CD4-positive, CD25-positive, alpha-beta regulatory T cell (primary cell): ENCODE results near the gene HPSE2. TPM values are rescaled to one million over a fixed set of nuclear protein-coding genes. Genes with fewer than 3 reads are reported as not detected.

Source experiments
- ATAC-seq, 2 donors: fragments of 150-1000 bp; cut with Tn5 transposase; one replicate each; pipeline ENCODE4 v1.10.0; 2021; ENCODE audit warnings: low read depth in 2 of 2, moderate number of reproducible peaks in 2 of 2, moderate library complexity in 1 of 2
- DNase-seq, 3 donors: peaks; one replicate each; pipeline versions ENCODE4 v3.0.0 to v3.0.0-alpha.2; 2012 to 2022; ENCODE audit warnings: mixed read lengths in 1 of 3
- H3K27ac ChIP-seq: one replicate; pipeline ENCODE4 v1.7.0; 2013; ENCODE audit warnings: mild to moderate bottlenecking, low read length; ENCODE audit not compliant: insufficient read depth, poor library complexity, severe bottlenecking
- H3K27me3 ChIP-seq: one replicate; pipeline ENCODE4 v1.7.0; 2013; ENCODE audit warnings: low read length; ENCODE audit not compliant: control insufficient read depth, insufficient read depth
- H3K36me3 ChIP-seq: one replicate; pipeline ENCODE4 v1.7.0; 2013; ENCODE audit warnings: mild to moderate bottlenecking, low read length, moderate library complexity; ENCODE audit not compliant: control insufficient read depth, insufficient read depth
- H3K4me1 ChIP-seq: 2 replicates; pipeline ENCODE4 v1.7.0; 2013; ENCODE audit warnings: mild to moderate bottlenecking, low read length; ENCODE audit not compliant: insufficient read depth, control insufficient read depth, poor library complexity, severe bottlenecking
- H3K4me3 ChIP-seq: one replicate; pipeline ENCODE4 v1.7.0; 2013; ENCODE audit warnings: low read depth, mild to moderate bottlenecking, low read length, moderate library complexity
- H3K9me3 ChIP-seq, 2 experiments: 1 replicate in 1 of 2; 2 replicates in 1 of 2; pipeline ENCODE4 v1.7.0; 2013; ENCODE audit warnings: low read length in 2 of 2, mild to moderate bottlenecking in 1 of 2, moderate library complexity in 1 of 2; ENCODE audit not compliant: control insufficient read depth in 2 of 2
- H3K27ac Mint-ChIP-seq, 3 donors: one replicate each; pipeline ENCODE4 v1.8.0; 2020 to 2022; ENCODE audit warnings: mild to moderate bottlenecking in 3 of 3, mixed read lengths in 3 of 3, moderate library complexity in 2 of 3
- H3K27me3 Mint-ChIP-seq: one replicate; pipeline ENCODE4 v1.8.0; 2022; ENCODE audit warnings: mild to moderate bottlenecking, mixed read lengths
- H3K36me3 Mint-ChIP-seq: one replicate; pipeline ENCODE4 v1.8.0; 2020; ENCODE audit warnings: mixed read lengths
- H3K4me1 Mint-ChIP-seq, 4 donors: one replicate each; pipeline ENCODE4 v1.8.0; 2020 to 2022; ENCODE audit warnings: mixed read lengths in 4 of 4, mild to moderate bottlenecking in 1 of 4
- H3K4me3 Mint-ChIP-seq, 4 donors: one replicate each; pipeline ENCODE4 v1.8.0; 2020 to 2022; ENCODE audit warnings: mild to moderate bottlenecking in 4 of 4, mixed read lengths in 4 of 4, moderate library complexity in 3 of 4
- H3K9me3 Mint-ChIP-seq, 7 donors: one replicate each; pipeline ENCODE4 v1.8.0; 2020 to 2022; ENCODE audit warnings: mixed read lengths in 7 of 7, mild to moderate bottlenecking in 3 of 7, moderate library complexity in 2 of 7
- polyA plus RNA-seq, 4 donors: library from polyadenylated mRNA; unstranded; fragments of 300-500 nt; fragmentation: Illumina TruSeq; gene quantifications; one replicate each; pipeline ENCODE4 v1.2.3, GENCODE V29; 2021
- total RNA-seq: library from RNA; stranded (reverse); gene quantifications from one replicate; pipeline ENCODE4 v1.2.3, GENCODE V29; 2022

Gene HPSE2
- total and polyA plus RNA-seq, 5 donors from 2014 or later = 0.07 to 0.31 TPM; not detected in 3

- Histone ChIP-seq H3K27ac (no peak overlapping the region), H3K36me3 (no peaks in the 10 kb centered on the region), H3K9me3 (no peaks in the 10 kb centered on the region), H3K4me3 (no peak overlapping the region), H3K4me1 (no peaks in the 10 kb centered on the region), H3K27me3 (no peaks in the 10 kb centered on the region)
- no peaks in the 10 kb centered on the region for H3K36me3 Mint-ChIP-seq
- no peak for DNase-seq
- peaks cover 13% of the 10 kb centered on the region for H3K27me3 Mint-ChIP-seq
- H3K27ac Mint-ChIP-seq = no peak overlapping the region
- no peak overlapping the region for H3K4me3 Mint-ChIP-seq
- H3K4me1 Mint-ChIP-seq = peaks cover 0 to 12% (median 7%) of the 10 kb centered on the region in 4 donors
- H3K9me3 Mint-ChIP-seq = peaks cover 0 to 5% (median 0%) of the 10 kb centered on the region in 7 donors
- no peak for ATAC-seq
Measured at GRCh38 chr10:98482096-98482495, 753.6 kb downstream of the HPSE2 start.

- Mint-ChIP-seq H3K27me3 (peaks cover 13% of the 10 kb centered on the region), H3K36me3 (no peaks in the 10 kb centered on the region), H3K4me3 (no peak overlapping the region), H3K4me1 (peaks cover 0 to 12% (median 7%) of the 10 kb centered on the region in 4 donors), H3K9me3 (peaks cover 0 to 5% (median 0%) of the 10 kb centered on the region in 7 donors), H3K27ac (no peak overlapping the region)
- Histone ChIP-seq H3K9me3 (no peaks in the 10 kb centered on the region), H3K4me1 (no peaks in the 10 kb centered on the region), H3K27me3 (no peaks in the 10 kb centered on the region), H3K36me3 (no peaks in the 10 kb centered on the region), H3K4me3 (no peak overlapping the region), H3K27ac (no peak overlapping the region)
- ATAC-seq (no peak), DNase-seq (no peak)
Measured at GRCh38 chr10:98481404-98481945, 754.2 kb downstream of the HPSE2 start.

DNA sequence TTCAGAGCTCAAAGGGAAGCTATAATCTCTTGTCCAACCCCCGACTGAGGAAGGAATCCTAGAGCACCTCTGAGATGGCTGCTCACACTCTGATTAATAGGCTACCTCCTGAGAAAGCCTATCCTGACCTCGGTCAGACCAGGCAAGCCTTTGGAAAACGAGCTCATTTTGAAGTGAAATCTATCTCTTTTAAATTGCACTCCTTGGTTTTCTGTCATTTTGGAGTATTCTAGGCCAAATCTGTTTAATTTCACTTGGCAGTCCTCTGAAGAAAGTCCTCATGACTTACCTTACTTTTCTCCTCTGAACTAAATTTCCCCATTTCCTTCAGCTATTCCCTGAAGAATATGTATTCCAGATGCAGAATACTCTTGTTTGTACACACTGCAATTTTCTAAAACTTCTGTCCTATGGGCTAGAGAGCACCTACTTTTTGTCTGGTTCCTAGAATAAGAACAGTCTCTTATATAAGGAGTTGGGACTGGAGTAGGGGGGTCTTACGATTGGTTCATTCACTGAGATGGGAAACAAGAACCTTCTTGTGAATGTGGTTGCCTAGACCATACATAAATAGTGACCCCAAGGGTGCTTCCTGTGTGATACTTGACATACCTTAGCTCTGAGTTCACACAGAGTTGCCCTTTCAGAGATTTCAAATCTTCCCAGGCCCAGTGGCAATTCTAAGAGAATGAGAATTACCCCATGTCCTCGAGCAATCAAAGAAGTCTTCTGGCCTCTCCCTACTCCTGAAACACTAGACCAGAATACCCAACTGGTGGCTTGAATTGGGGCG is 757.0 kb downstream of the HPSE2 start:
- H3K9me3 ChIP-seq = no peaks in the 10 kb centered on the region
- Mint-ChIP-seq H3K27me3 (peaks cover 23% of the 10 kb centered on the region), H3K36me3 (no peaks in the 10 kb centered on the region), H3K4me1 (peaks cover 0 to 12% (median 9%) of the 10 kb centered on the region in 4 donors), H3K27ac (no peak overlapping the region), H3K9me3 (peaks cover 0 to 4% (median 0%) of the 10 kb centered on the region in 7 donors), H3K4me3 (no peak overlapping the region)
- no peak overlapping the region for H3K27ac ChIP-seq
- no peak for DNase-seq
- H3K36me3 ChIP-seq = no peaks in the 10 kb centered on the region
- H3K4me1 ChIP-seq = no peaks in the 10 kb centered on the region
- ATAC-seq = no peak
- no peaks in the 10 kb centered on the region for H3K27me3 ChIP-seq
- no peak overlapping the region for H3K4me3 ChIP-seq

GRCh38 chr10:98477861-98478260 is 757.8 kb downstream of the HPSE2 start:
- H3K36me3 ChIP-seq = no peaks in the 10 kb centered on the region
- H3K4me1 Mint-ChIP-seq = peaks cover 0 to 12% (median 9%) of the 10 kb centered on the region in 4 donors
- no peak overlapping the region for H3K27ac Mint-ChIP-seq
- no peaks in the 10 kb centered on the region for H3K4me1 ChIP-seq
- no peak overlapping the region for H3K4me3 Mint-ChIP-seq
- no peak overlapping the region for H3K4me3 ChIP-seq
- no peaks in the 10 kb centered on the region for H3K36me3 Mint-ChIP-seq
- H3K27me3 ChIP-seq = no peaks in the 10 kb centered on the region
- peaks cover 30% of the 10 kb centered on the region for H3K27me3 Mint-ChIP-seq
- H3K9me3 ChIP-seq = no peaks in the 10 kb centered on the region
- no peak overlapping the region for H3K27ac ChIP-seq
- no peaks in the 10 kb centered on the region for H3K9me3 Mint-ChIP-seq
- DNase-seq = no peak
- ATAC-seq = no peak

- DNase-seq (no peak), ATAC-seq (no peak)
- Histone ChIP-seq H3K27ac (no peak overlapping the region), H3K27me3 (no peaks in the 10 kb centered on the region), H3K9me3 (no peaks in the 10 kb centered on the region), H3K36me3 (no peaks in the 10 kb centered on the region), H3K4me3 (no peak overlapping the region), H3K4me1 (no peaks in the 10 kb centered on the region)
- H3K36me3 Mint-ChIP-seq = no peaks in the 10 kb centered on the region
- H3K27ac Mint-ChIP-seq = no peak overlapping the region
- no peaks in the 10 kb centered on the region for H3K9me3 Mint-ChIP-seq
- H3K4me3 Mint-ChIP-seq = peak overlapping the region in 1 of 4 donors; percentile 74
- H3K4me1 Mint-ChIP-seq = peaks cover 0 to 4% (median 0%) of the 10 kb centered on the region in 4 donors
- H3K27me3 Mint-ChIP-seq = peaks cover 38% of the 10 kb centered on the region
Measured at GRCh38 chr10:98474628-98475027, 761.0 kb downstream of the HPSE2 start.

DNA sequence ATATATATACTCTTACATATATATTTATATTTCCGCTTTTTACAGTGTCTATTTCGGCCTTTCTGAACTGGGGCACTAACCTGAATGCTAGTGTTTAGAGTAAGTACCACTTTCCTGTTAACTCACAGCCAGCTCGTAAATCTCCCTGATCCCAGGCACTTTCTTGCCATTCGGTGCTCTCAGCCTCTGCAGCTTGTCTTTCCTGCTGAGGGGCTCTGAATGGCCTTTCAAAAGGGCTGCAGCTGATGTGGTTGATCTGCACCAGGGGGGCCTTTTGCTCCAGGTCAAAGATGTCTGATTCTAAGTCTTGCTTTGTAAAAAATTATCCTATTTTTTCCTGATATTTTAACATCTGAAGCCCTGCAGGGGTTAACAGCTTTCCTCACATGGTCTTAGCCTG is 763.5 kb downstream of the HPSE2 start:
- ATAC-seq (no peak), DNase-seq (no peak)
- Mint-ChIP-seq H3K4me1 (peaks cover 0 to 8% (median 4%) of the 10 kb centered on the region in 4 donors), H3K27ac (no peak overlapping the region), H3K36me3 (no peaks in the 10 kb centered on the region), H3K9me3 (no peaks in the 10 kb centered on the region), H3K4me3 (no peak overlapping the region), H3K27me3 (peaks cover 26% of the 10 kb centered on the region)
- Histone ChIP-seq H3K36me3 (no peaks in the 10 kb centered on the region), H3K4me1 (peaks cover 9% of the 10 kb centered on the region), H3K27me3 (no peaks in the 10 kb centered on the region), H3K4me3 (no peak overlapping the region), H3K9me3 (no peaks in the 10 kb centered on the region), H3K27ac (no peak overlapping the region)

- no peak for ATAC-seq
- peaks cover 0 to 2% (median 0%) of the 10 kb centered on the region in 7 donors for H3K9me3 Mint-ChIP-seq
Measured at GRCh38 chr10:98470850-98471249, 764.8 kb downstream of the HPSE2 start.

More at GRCh38 chr10:98470850-98471249, 764.8 kb downstream of the HPSE2 start:
- H3K4me3 ChIP-seq = no peak overlapping the region
- peaks cover 9% of the 10 kb centered on the region for H3K4me1 ChIP-seq
- DNase-seq = no peak
- Mint-ChIP-seq H3K4me3 (peak overlapping the region in 1 of 4 donors; percentile 5), H3K27ac (no peak overlapping the region), H3K36me3 (no peaks in the 10 kb centered on the region), H3K4me1 (peaks cover 0 to 11% (median 6%) of the 10 kb centered on the region in 4 donors), H3K27me3 (peaks cover 26% of the 10 kb centered on the region)
- no peak overlapping the region for H3K27ac ChIP-seq
- no peaks in the 10 kb centered on the region for H3K27me3 ChIP-seq
- H3K9me3 ChIP-seq = no peaks in the 10 kb centered on the region
- no peaks in the 10 kb centered on the region for H3K36me3 ChIP-seq
